Measurements from ENCODE around the gene PLCXD3. TPM values are rescaled to one million over a fixed set of nuclear protein-coding genes. Genes with fewer than 3 reads are reported as not detected.

The PLCXD3 gene
- total and polyA plus RNA-seq, 12 donors: 25.4 to 104 (median 51.6) TPM

DNA sequence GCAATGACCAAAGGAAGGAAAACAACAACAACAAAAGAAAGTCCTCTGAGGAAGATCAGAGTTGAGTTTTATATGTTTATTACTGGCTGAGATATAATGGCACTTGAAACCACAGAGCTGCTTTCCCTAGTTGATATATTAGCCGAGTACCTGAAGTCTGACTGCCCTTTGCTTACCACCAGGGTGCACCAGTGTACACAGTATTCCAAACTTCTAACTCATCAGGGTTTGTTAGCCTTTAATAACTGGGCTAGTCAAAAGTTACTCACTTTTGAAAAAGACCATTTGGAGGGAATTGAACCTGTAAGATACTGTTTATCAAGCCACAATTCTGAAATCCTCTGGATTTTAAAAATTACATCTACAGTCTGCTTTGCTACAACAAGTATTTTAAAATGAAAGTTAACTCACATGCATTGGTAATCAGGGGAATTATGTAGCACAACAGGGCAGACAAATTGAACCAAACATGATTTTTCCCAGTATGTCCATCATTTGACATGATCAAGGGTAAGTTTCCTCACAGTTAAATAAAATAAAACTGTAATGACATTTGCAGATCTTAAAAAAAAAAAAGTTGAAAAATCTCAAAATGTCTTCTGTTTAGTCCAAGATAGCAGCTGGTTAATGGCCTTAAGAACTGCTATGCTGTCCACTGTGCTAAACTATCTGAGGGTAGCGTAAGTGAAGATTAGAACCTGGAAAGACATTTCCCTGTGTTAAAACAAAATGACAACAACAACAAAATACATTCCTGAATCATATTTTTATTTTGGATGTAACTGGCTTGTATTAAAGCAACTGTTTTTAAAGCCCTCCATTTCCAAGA is 239.8 kb downstream of the PLCXD3 start:
- peak in 1 of 2 donors; percentile 71 for DNase-seq
- Histone ChIP-seq H3K27ac (peak overlapping the region in 4 of 10 donors; percentile 28 to 45 (median 36)), H3K4me3 (no peak overlapping the region), H3K9me3 (no peaks in the 10 kb centered on the region), H3K27me3 (no peaks in the 10 kb centered on the region), H3K4me1 (peaks cover 0 to 21% (median 4%) of the 10 kb centered on the region in 9 donors), H3K36me3 (no peaks in the 10 kb centered on the region)
- peak; percentile 82 to 94 (median 93) for ATAC-seq
- intact Hi-C loops (cut with DNase I): loop anchor here in 8 of 10 donors (2.0 to 10.0 kb wide), 15 partner anchors 78 to 574 kb away; partner anchors contain the start of genes C7 (in 5 of the 8) and PLCXD3 (in 3 of the 8)
- 11 to 35% methylated on average over 2 of the region's 2 CpGs for WGBS, 2 donors
- TF ChIP-seq, protein P1, sequence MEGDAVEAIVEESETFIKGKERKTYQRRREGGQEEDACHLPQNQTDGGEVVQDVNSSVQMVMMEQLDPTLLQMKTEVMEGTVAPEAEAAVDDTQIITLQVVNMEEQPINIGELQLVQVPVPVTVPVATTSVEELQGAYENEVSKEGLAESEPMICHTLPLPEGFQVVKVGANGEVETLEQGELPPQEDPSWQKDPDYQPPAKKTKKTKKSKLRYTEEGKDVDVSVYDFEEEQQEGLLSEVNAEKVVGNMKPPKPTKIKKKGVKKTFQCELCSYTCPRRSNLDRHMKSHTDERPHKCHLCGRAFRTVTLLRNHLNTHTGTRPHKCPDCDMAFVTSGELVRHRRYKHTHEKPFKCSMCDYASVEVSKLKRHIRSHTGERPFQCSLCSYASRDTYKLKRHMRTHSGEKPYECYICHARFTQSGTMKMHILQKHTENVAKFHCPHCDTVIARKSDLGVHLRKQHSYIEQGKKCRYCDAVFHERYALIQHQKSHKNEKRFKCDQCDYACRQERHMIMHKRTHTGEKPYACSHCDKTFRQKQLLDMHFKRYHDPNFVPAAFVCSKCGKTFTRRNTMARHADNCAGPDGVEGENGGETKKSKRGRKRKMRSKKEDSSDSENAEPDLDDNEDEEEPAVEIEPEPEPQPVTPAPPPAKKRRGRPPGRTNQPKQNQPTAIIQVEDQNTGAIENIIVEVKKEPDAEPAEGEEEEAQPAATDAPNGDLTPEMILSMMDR (IDR thresholded peaks at IDR 0.05): peak; percentile 39 to 83 (median 73)

DNA sequence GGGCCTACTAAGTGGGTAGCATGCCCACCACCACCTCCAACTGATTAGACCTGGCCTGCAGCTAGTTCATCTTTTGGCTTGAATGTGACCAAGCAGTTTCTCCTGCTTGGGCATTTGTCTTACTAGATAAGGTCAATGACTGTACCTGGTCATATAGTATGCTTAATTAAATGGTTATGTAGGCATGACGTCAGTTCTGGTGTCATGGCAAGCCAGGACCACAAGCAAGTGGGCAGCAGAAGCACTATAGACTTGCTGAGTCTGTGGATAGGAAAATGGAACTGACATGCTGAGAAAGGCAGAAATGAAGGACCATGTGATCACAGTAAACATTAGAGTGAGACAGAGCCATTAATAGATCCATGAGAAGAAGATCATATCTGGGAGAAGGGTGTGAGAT is 241.5 kb downstream of the PLCXD3 start:
- ATAC-seq (no peak), DNase-seq (no peak)
- Histone ChIP-seq H3K4me3 (no peak overlapping the region), H3K9me3 (no peaks in the 10 kb centered on the region), H3K36me3 (no peaks in the 10 kb centered on the region), H3K27ac (no peak overlapping the region), H3K4me1 (peaks cover 0 to 31% (median 14%) of the 10 kb centered on the region in 9 donors), H3K27me3 (no peaks in the 10 kb centered on the region)
- WGBS, 2 donors: 89 to 91% methylated on average over 1 of the region's 1 CpG
- TF ChIP-seq, protein P1 (IDR thresholded peaks at IDR 0.05): no peak
- intact Hi-C loops (cut with DNase I): loop anchor here in 5 of 10 donors (5.0 to 10.0 kb wide), 6 partner anchors 68 to 573 kb away; partner anchors contain the start of gene C7 (in 1 of the 5)

DNA sequence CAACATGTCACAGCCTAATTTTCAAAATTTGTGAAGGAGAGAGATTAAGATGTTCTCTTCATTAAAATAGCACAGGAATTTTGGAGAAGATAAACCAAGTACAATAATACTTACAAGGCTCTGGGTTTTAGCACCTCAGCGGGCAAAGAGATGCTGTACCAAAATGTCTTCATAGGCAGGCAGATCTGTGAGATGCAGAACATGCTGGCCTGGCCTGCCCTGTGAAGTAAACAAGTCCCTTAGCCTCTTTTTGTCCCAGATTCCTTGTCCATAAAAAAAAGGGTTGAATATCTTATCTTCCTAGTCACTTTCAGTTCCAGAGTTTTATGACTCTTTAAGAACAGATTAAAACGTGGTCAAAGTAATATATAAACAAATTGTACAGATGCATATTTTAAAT is 244.0 kb downstream of the PLCXD3 start:
- TF ChIP-seq, protein P1 (IDR thresholded peaks at IDR 0.05): no peak
- H3K27ac ChIP-seq: no peak overlapping the region
- no peaks in the 10 kb centered on the region for H3K36me3 ChIP-seq
- H3K4me3 ChIP-seq: no peak overlapping the region
- no peaks in the 10 kb centered on the region for H3K27me3 ChIP-seq
- no peak for DNase-seq
- WGBS, 2 donors: 68 to 80% methylated on average over 2 of the region's 2 CpGs
- ATAC-seq: no peak
- no peaks in the 10 kb centered on the region for H3K9me3 ChIP-seq
- intact Hi-C loops (cut with DNase I): loop anchor here in 5 of 10 donors (5.0 to 10.0 kb wide), 6 partner anchors 71 to 576 kb away; partner anchors contain the start of gene C7 (in 1 of the 5)
- H3K4me1 ChIP-seq: peaks cover 5 to 36% (median 15%) of the 10 kb centered on the region in 9 donors

DNA sequence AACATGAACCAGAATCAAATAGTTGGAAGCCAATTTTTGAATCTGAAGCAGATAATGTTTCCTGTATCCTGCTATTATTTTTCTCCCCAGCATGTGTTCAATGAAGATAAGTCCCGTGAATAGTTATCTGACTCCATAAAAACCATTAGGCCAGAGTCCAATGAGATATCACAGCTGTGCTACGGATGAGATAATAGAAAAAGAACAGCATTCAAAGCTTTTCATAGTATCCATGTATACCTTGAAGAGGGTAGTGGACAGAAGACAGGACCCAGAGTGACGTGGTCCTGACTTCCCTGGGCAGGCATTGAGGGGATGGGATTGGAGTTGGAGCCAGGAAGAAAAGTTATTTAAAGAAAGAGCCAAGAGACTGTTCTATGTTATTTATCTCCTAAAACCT is 246.4 kb downstream of the PLCXD3 start:
- intact Hi-C loops (cut with DNase I): loop anchor here in 6 of 10 donors (5.0 to 10.0 kb wide), 6 partner anchors 67 to 371 kb away; partner anchors contain the start of gene C7 (in 1 of the 6)
- no peaks in the 10 kb centered on the region for H3K27me3 ChIP-seq
- WGBS, 2 donors: 6 to 7% methylated on average over 3 of the region's 3 CpGs
- peak; percentile 62 to 84 (median 81) for ATAC-seq
- H3K4me1 ChIP-seq: peaks cover 5 to 30% (median 15%) of the 10 kb centered on the region in 9 donors
- peak overlapping the region in 8 of 10 donors; percentile 27 to 71 (median 50) for H3K27ac ChIP-seq
- H3K4me3 ChIP-seq: no peak overlapping the region
- no peaks in the 10 kb centered on the region for H3K9me3 ChIP-seq
- no peak for DNase-seq
- H3K36me3 ChIP-seq: no peaks in the 10 kb centered on the region
- TF ChIP-seq, protein P1 (IDR thresholded peaks at IDR 0.05): no peak
